HepG2 (cell line): Measurements from ENCODE around the gene JPH4. TPM values are rescaled to one million over a fixed set of nuclear protein-coding genes. Genes with fewer than 3 reads are reported as not detected.

Experiments
- AKNA ChIP-seq: sonication (generic); formaldehyde crosslinking; IDR thresholded peaks from 2 replicates; pipeline ENCODE4 v1.4.0; 2020; ENCODE audit warnings: missing genetic modification reagents, borderline replicate concordance
- CBFB ChIP-seq: sonication (generic); formaldehyde crosslinking; IDR thresholded peaks from 2 replicates; pipeline ENCODE4 v1.4.0; 2020; ENCODE audit warnings: missing genetic modification reagents
- ERF ChIP-seq: IDR thresholded peaks from 2 replicates; pipeline ENCODE4 v1.6.1; 2018; ENCODE audit warnings: missing biosample characterization, missing genetic modification reagents
- HNRNPH1 ChIP-seq: fragments of 200-400 bp; formaldehyde crosslinking; optimal IDR thresholded peaks from 2 replicates; pipeline ENCODE3; 2017; ENCODE audit warnings: mild to moderate bottlenecking, low read depth, low read length
- HOXA7 ChIP-seq: sonication (generic); formaldehyde crosslinking; IDR thresholded peaks from 2 replicates; pipeline ENCODE4 v1.8.1; 2022; ENCODE audit warnings: mild to moderate bottlenecking, missing genetic modification reagents, moderate library complexity
- TRIM24 ChIP-seq: sonication (generic); formaldehyde crosslinking; IDR thresholded peaks from 2 replicates; pipeline ENCODE4 v1.8.0; 2022; ENCODE audit warnings: mild to moderate bottlenecking, missing genetic modification reagents
- YEATS4 ChIP-seq: sonication (generic); formaldehyde crosslinking; IDR thresholded peaks from 2 replicates; pipeline ENCODE4 v1.4.0; 2020; ENCODE audit warnings: missing genetic modification reagents, borderline replicate concordance
- ZFP1 ChIP-seq: IDR thresholded peaks from 2 replicates; pipeline ENCODE4 v1.6.1; 2016
- ZHX2 ChIP-seq, 2 experiments: sonication (generic) in 1 of 2; formaldehyde crosslinking in 1 of 2; IDR thresholded peaks; 2 replicates each; pipeline versions ENCODE4 v1.6.1 to v1.9.0; 2014 to 2022; ENCODE audit warnings: antibody characterized with exemption in 1 of 2, borderline replicate concordance in 1 of 2, inconsistent platforms in 1 of 2, low read depth in 1 of 2, missing genetic modification reagents in 1 of 2
- ZKSCAN1 ChIP-seq: fragments of 150-350 bp; IDR thresholded peaks from 2 replicates; pipeline ENCODE4 v1.6.1; 2014; ENCODE audit warnings: low read length
- ZNF280B ChIP-seq: sonication (generic); formaldehyde crosslinking; IDR thresholded peaks from 2 replicates; pipeline ENCODE4 v1.5.0; 2020; ENCODE audit warnings: missing genetic modification reagents, mild to moderate bottlenecking, borderline replicate concordance
- ZNF510 ChIP-seq: sonication (generic); formaldehyde crosslinking; IDR thresholded peaks from 2 replicates; pipeline ENCODE4 v1.4.0; 2020; ENCODE audit warnings: low read depth, mild to moderate bottlenecking, missing genetic modification reagents
- ZNF576 ChIP-seq: sonication (generic); formaldehyde crosslinking; IDR thresholded peaks from 2 replicates; pipeline ENCODE4 v1.4.0; 2020; ENCODE audit warnings: mild to moderate bottlenecking, missing genetic modification reagents
- ZNF720 ChIP-seq: sonication (generic); formaldehyde crosslinking; IDR thresholded peaks from 2 replicates; pipeline ENCODE4 v1.4.0; 2020; ENCODE audit warnings: missing genetic modification reagents
- ZNF746 ChIP-seq: sonication (generic); formaldehyde crosslinking; IDR thresholded peaks from 2 replicates; pipeline ENCODE4 v1.8.0; 2022; ENCODE audit warnings: mild to moderate bottlenecking, missing genetic modification reagents
- ZNF768 ChIP-seq: sonication (generic); formaldehyde crosslinking; IDR thresholded peaks from 2 replicates; pipeline ENCODE4 v1.4.0; 2020; ENCODE audit warnings: missing genetic modification reagents
- ZNF772 ChIP-seq: sonication (generic); formaldehyde crosslinking; IDR thresholded peaks from 2 replicates; pipeline ENCODE4 v1.5.0; 2020; ENCODE audit warnings: mild to moderate bottlenecking, missing genetic modification reagents
- ZNF878 ChIP-seq: sonication (generic); formaldehyde crosslinking; IDR thresholded peaks from 2 replicates; pipeline ENCODE4 v1.8.1; 2023; ENCODE audit warnings: mild to moderate bottlenecking, missing genetic modification reagents, moderate library complexity
- polyA plus RNA-seq, 8 experiments: library from polyadenylated mRNA; depleted of rRNA in 3 of 8; stranded (reverse) in 7 of 8; unstranded in 1 of 8; fragments of >200 nt; fragmentation: Illumina TruSeq in 4 of 8; extraction: Trizol in 4 of 8; gene quantifications; 2 replicates each; pipeline versions ENCODE4 v1.2.1 to v1.2.3, GENCODE V29; 2011 to 2016; ENCODE audit warnings: low read depth in 4 of 8, missing spikeins in 1 of 8, mixed read lengths in 1 of 8; ENCODE audit not compliant: insufficient read depth in 1 of 8
- total RNA-seq, 5 experiments: library from RNA; depleted of rRNA; stranded (reverse); fragments of >200 nt; fragmentation: Illumina TruSeq; extraction: Trizol; gene quantifications; 2 replicates each; pipeline ENCODE4 v1.2.3, GENCODE V29; 2016; ENCODE audit warnings: low read depth in 1 of 5

Gene JPH4
- total and polyA plus RNA-seq, 2 of the 13 experiments (the other 11 are each of a cell fraction or from before 2014, with no cell fraction given): 0.08 to 0.22 TPM

- no peak for TF ChIP-seq AKNA (CRISPR knock-in tag)
- TF ChIP-seq ZKSCAN1: no peak
- TF ChIP-seq TRIM24: no peak
- TF ChIP-seq ZNF280B (CRISPR knock-in tag): no peak
- no peak for TF ChIP-seq ZHX2 (IDR thresholded peaks at IDR 0.05; ENCODE audit: low read depth)
- TF ChIP-seq ZHX2 (CRISPR knock-in tag; IDR thresholded peaks at IDR 0.05; ENCODE audit: borderline replicate concordance): no peak
- TF ChIP-seq HNRNPH1: no peak
- no peak for TF ChIP-seq CBFB (CRISPR knock-in tag)
- TF ChIP-seq ZNF576 (CRISPR knock-in tag): no peak
- no peak for TF ChIP-seq YEATS4 (CRISPR knock-in tag)
- TF ChIP-seq ZNF878: peak; percentile 41; the same call in 1 of the 2 replicates
- TF ChIP-seq ZNF746 (CRISPR knock-in tag): no peak
- no peak for TF ChIP-seq ERF
- TF ChIP-seq ZNF768: no peak
- TF ChIP-seq HOXA7: no peak
- no peak for TF ChIP-seq ZFP1 (CRISPR knock-in tag)
- no peak for TF ChIP-seq ZNF772 (CRISPR knock-in tag)
- TF ChIP-seq ZNF720 (CRISPR knock-in tag): no peak
- no peak for TF ChIP-seq ZNF510 (CRISPR knock-in tag)
These were observed 22.8 kb upstream of the JPH4 start (continued) for GRCh38 chr14:23601424-23601823.
